ENCODE measurements around the gene RTP5.

DNA sequence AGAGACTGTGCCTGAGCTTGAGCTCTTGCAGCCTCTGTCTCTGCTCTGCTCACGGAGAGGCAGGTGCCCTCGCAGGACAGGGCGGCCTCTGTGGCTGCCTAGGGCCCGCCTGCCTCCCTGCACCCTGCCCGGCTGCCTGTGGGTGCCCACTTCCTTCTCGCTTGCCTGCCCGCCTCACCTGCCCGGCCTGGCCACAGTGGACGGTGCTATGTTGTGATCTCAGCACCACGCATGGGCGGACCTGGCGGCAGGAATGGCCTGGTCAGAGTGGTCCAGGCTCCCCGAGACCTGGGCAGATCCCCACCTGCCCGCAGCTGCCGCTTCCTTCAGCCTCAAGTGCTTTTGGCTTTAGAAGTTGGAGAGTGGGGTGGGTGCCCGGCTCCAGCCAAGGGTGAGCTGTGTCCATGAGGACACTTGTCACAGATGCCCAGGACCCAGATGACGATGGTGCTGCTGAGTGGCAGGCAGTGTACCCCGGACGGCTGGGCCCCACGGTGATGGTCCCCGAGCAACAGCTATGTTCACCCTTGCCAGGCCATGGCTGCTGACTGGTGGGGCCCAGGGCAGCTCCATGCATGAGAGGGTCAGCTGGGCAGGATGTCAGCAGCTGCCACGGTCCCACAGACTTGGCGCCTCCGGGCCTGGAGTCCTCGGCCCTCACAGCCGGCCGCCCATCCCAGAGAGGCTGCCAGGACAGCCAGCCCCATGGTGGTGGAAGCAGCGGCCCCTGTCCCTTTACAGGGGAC lies 25.3 kb downstream of the RTP5 start:
- TF ChIP-seq, protein P1, sequence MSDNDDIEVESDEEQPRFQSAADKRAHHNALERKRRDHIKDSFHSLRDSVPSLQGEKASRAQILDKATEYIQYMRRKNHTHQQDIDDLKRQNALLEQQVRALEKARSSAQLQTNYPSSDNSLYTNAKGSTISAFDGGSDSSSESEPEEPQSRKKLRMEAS (IDR thresholded peaks at IDR 0.05) = no peak
- no peak for TF ChIP-seq CEBPB (IDR thresholded peaks at IDR 0.05)
- no peak for TF ChIP-seq TEAD4 (IDR thresholded peaks at IDR 0.05)

All from Ishikawa (cell line).